ENCODE data around the gene ATP8B4. TPM values are rescaled to one million over a fixed set of nuclear protein-coding genes. Genes with fewer than 3 reads are reported as not detected.

Gene ATP8B4
- total and polyA plus RNA-seq, 10 of the 15 experiments (the other 5 are each of a cell fraction or from before 2014, with no cell fraction given) = 0.02 to 0.94 (median 0.19) TPM

DNA sequence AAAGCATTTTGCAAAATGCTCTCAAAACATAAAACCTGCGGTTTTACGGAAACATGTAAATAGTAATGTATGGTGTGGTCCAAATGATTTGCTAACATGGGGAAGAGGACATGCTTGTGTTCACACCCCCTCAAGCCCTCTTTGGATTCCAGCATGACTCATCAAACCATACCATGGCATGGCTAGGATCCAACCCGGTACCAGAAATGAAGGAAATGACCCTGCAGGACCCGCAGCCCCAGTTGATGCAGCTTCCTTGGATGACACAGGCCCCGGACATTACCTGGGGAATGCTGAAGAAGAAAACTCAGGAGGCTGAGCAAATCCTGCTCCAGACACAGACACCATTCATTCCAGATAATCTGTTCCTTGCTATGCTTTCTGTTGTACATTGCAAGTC is 275.3 kb downstream of the ATP8B4 start (continued):
- no peak for TF ChIP-seq BRCA1 (IDR thresholded peaks at IDR 0.05; ENCODE audit: low read depth, low read length)
- no peak for TF ChIP-seq CREM (IDR thresholded peaks at IDR 0.05; ENCODE audit: low read depth)
- no peak for TF ChIP-seq SPI1 (IDR thresholded peaks at IDR 0.05; ENCODE audit: borderline replicate concordance, insufficient read depth, low read depth, low read length)

DNA sequence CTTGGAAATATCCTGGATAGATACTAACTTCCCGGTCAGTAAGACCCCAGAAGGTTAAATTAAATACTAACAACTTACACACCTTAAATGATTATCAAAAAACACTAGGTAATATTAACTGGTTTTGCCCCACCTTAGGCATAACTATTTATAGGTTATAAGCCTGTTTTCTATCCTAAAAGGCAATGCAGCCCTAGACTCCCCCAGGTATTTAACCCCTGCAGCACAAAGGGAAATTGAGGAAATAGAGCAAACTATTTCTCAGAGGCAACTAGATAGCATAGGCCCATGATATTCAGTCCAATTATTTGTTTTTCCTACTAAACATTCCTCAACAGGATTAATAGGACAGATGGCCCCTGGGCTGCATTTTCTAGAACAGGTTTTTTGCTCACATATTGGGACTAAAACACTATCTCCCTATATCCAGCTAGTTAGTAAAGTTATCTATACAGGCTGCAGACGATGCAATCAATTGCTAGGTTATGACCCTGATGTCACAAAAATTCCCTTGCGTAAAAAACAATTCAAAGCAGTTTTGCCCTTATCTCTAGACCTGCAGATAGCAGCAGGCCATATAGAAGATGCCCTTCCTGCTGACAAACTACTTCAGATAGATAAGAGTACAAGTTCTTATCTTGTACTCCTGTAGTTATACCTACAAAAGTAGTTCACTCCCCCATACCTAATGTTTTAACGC is 276.9 kb downstream of the ATP8B4 start:
- ATAC-seq (no peak), FAIRE-seq (no peak), DNase-seq (ENCODE audit: low read depth, low spot score) (no peak)
- ChIA-PET SMC1A (ENCODE audit: uncharacterized antibody, unreplicated experiment) (no interaction called here), POLR2A (no interaction called here), CTCF (no interaction called here), RAD21 (ENCODE audit: unreplicated experiment) (no interaction called here)
- TF ChIP-seq MEF2B (IDR thresholded peaks at IDR 0.05; ENCODE audit: partially characterized antibody, poor library complexity, severe bottlenecking) (no peak), SP1 (IDR thresholded peaks at IDR 0.05; ENCODE audit: low read depth, low read length) (no peak), YY1 (IDR thresholded peaks at IDR 0.05; ENCODE audit: low read depth, low read length) (no peak), RAD21 (IDR thresholded peaks at IDR 0.05; ENCODE audit: insufficient read depth, low read depth, low read length) (no peak), KDM1A (IDR thresholded peaks at IDR 0.05; ENCODE audit: borderline replicate concordance) (no peak), EZH2 (IDR thresholded peaks at IDR 0.05; ENCODE audit: borderline replicate concordance, control insufficient read depth, low read depth, low read length) (no peak), SMAD5 (IDR thresholded peaks at IDR 0.05; ENCODE audit: low read depth) (no peak), CBFB (IDR thresholded peaks at IDR 0.05; ENCODE audit: low read depth) (no peak), POLR2AphosphoS5 (IDR thresholded peaks at IDR 0.05; ENCODE audit: low read length) (no peak), PML (IDR thresholded peaks at IDR 0.05; ENCODE audit: low read length) (no peak)
- TF ChIP-seq, protein P1, sequence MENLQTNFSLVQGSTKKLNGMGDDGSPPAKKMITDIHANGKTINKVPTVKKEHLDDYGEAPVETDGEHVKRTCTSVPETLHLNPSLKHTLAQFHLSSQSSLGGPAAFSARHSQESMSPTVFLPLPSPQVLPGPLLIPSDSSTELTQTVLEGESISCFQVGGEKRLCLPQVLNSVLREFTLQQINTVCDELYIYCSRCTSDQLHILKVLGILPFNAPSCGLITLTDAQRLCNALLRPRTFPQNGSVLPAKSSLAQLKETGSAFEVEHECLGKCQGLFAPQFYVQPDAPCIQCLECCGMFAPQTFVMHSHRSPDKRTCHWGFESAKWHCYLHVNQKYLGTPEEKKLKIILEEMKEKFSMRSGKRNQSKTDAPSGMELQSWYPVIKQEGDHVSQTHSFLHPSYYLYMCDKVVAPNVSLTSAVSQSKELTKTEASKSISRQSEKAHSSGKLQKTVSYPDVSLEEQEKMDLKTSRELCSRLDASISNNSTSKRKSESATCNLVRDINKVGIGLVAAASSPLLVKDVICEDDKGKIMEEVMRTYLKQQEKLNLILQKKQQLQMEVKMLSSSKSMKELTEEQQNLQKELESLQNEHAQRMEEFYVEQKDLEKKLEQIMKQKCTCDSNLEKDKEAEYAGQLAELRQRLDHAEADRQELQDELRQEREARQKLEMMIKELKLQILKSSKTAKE (IDR thresholded peaks at IDR 0.05; ENCODE audit: low read depth, poor library complexity, severe bottlenecking) = no peak
- TF ChIP-seq, protein P2, sequence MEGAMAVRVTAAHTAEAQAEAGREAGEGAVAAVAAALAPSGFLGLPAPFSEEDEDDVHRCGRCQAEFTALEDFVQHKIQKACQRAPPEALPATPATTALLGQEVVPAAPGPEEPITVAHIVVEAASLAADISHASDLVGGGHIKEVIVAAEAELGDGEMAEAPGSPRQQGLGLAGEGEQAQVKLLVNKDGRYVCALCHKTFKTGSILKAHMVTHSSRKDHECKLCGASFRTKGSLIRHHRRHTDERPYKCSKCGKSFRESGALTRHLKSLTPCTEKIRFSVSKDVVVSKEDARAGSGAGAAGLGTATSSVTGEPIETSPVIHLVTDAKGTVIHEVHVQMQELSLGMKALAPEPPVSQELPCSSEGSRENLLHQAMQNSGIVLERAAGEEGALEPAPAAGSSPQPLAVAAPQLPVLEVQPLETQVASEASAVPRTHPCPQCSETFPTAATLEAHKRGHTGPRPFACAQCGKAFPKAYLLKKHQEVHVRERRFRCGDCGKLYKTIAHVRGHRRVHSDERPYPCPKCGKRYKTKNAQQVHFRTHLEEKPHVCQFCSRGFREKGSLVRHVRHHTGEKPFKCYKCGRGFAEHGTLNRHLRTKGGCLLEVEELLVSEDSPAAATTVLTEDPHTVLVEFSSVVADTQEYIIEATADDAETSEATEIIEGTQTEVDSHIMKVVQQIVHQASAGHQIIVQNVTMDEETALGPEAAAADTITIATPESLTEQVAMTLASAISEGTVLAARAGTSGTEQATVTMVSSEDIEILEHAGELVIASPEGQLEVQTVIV (IDR thresholded peaks at IDR 0.05; ENCODE audit: borderline replicate concordance, partially characterized antibody) = no peak
- Histone ChIP-seq H2AFZ (ENCODE audit: control insufficient read depth, low read depth, low read length) (no peak overlapping the region), H3K27me3 (replicated peaks in 1 of 2; ENCODE audit: control insufficient read depth in 2 of 2, insufficient read depth in 2 of 2, low read length in 1 of 2) (no peaks in the 10 kb centered on the region), H3K9me3 (replicated peaks; ENCODE audit: control insufficient read depth, insufficient read depth, low read length) (no peaks in the 10 kb centered on the region; the same call in 2 of the 3 replicates), H4K20me1 (ENCODE audit: control insufficient read depth, insufficient read depth) (no peaks in the 10 kb centered on the region), H3K4me3 (no peak overlapping the region), H3K9ac (ENCODE audit: control insufficient read depth, insufficient read depth, low read length) (no peak overlapping the region), H3K4me1 (ENCODE audit: control insufficient read depth, insufficient read depth, low read length) (no peaks in the 10 kb centered on the region), H3K4me2 (ENCODE audit: control insufficient read depth, insufficient read depth) (no peak overlapping the region), H3K36me3 (ENCODE audit: control insufficient read depth in 2 of 2, insufficient read depth in 2 of 2, low read length in 1 of 2) (no peaks in the 10 kb centered on the region), H3K27ac (ENCODE audit: control insufficient read depth, insufficient read depth) (no peak overlapping the region), H3K79me2 (ENCODE audit: control insufficient read depth, insufficient read depth, low read length) (no peaks in the 10 kb centered on the region)
- BruUV-seq (replicated peaks) = no TSS peak
- 31% methylated on average over 4 of the region's 4 CpGs for WGBS (ENCODE audit: insufficient coverage, insufficient replicate concordance, low lambda C conversion rate, missing lambda C conversion rate)
- in situ Hi-C loops (cut with MboI) = no loop called here
- intact Hi-C loops (cut with micrococcal nuclease; ENCODE audit: unreplicated experiment) = no loop called here

Measured in GM12878 (cell line).